ENCODE data around the gene TLE6.
A peak's percentile ranks its signal among the peaks of the same experiment; 100 is the strongest.
"Not testable (repeated sequence)": the region's sequence is repeated elsewhere in the genome, so short reads cannot be mapped to it uniquely, and the experiment has no call there.

Gene TLE6

DNA sequence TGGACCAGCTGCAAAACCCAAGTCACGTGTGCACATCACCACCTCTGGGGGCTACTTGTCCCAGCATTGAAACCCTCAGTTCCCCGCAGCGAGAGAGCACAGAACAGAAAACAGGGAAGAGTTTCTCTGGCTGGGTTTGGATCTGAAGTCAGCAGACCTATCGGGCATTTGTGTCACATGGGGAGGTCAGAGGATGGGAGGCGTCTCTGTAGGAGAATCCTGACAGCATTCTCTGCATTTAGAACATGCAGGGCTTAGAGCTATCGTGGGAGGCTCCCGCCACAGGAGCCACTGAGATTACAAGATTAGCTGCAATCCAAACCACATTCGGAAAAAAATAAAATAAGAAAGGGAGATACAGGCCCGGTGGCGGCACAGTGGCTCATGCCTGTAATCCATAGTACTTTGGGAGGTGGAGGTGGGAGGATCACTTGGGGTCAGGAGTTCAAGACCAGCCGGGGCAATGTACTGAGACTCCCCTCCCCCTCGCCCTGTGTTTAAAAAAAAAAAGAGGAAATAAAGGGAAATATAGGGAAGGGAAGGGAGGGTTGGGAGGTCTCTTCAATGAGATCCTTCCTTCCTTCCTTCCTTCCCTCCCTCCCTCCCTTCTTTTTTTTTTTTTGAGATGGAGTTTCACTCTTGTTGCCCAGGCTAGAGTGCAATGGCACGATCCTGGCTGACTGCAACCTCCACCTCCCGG is 2.9 kb upstream of the TLE6 start:
- DNase-seq: no peak

DNA sequence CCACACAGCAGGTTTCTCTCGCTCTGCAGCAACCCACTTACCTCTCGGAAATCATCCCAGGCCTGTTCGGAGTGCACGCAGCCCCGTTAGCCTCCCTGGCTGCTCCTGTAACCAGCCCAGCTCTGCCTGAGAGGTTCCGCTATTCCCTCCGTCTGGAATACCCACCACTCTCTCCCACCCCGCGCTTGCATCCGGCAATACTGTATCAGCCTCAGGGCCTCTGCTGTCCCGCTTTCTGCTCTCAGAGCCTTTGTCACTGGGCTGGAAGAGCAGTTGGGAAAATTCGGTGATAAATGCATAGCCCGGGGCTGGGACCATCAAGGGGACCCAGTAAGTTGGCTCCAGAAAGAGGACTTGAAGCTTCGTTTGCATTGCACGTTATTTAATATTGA is 759 bp upstream of the TLE6 start:
- DNase-seq: peak; percentile 55

DNA sequence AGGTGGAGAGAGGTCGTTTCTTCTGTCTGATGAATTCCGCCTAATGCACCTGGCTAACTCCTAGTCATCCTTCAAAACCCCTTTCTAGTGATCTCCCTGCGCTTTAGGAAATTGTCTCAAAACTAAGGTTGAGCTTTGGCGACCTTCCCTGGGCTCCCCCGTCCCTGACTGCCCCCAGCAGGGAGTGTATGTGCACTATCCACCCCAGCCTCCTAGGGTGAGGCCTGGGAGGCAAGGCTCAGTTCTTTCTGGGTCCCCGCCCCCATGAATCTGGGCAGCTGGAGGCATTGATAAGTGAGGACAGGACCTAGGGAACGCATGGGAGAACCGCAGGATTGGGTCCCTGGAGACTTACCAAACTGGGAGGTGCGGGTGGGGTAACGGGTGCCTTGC is 378 bp downstream of the TLE6 start:
- no peak for DNase-seq

DNA sequence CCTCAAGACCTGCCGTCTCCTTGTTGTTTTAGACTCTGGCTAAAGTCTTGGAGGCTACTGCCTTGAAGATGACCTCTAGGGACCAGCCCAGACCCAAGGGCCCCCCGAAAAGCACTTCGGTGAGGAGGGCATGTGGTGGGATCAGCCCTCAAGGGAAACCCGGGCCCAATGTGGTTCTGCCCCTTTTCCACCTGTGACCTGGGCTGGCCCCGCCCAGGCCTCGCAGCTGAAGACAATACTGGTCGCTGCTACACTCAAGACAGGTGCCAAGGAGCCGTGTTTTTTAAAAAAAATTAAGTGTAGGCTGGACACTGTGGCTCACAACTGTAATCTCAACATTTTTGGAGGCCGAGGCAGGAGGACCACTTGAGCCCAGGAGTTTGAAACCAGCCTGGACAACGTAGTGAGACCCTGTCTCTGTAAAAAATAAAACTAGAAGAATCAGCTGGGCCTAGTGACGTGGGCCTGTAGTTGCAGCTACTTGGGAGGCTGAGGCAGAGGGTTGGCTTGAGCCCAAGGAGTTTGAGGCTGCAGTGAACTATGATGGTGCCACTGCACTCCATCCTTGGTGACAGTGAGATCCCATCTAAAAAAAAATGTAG is 903 bp downstream of the TLE6 start:
- no peak for DNase-seq

DNA sequence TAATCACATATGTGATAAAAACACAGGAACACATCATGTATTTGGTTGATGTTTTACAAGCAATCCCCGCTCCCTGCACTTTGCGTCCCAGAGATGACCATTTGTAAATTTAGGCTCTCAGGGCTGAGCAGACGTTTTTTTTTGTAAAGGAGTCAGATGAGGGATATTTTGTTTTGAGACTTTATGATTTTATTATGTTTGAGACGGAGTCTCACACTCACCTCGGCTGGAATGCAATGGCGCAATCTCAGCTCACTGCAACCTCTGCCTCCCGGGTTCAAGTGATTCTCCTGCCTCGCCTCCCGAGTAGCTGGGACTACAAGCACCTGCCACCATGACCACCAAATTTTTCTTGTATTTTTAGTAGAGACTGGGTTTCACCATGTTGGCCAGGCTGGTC is 1.4 kb downstream of the TLE6 start:
- DNase-seq: no peak

DNA sequence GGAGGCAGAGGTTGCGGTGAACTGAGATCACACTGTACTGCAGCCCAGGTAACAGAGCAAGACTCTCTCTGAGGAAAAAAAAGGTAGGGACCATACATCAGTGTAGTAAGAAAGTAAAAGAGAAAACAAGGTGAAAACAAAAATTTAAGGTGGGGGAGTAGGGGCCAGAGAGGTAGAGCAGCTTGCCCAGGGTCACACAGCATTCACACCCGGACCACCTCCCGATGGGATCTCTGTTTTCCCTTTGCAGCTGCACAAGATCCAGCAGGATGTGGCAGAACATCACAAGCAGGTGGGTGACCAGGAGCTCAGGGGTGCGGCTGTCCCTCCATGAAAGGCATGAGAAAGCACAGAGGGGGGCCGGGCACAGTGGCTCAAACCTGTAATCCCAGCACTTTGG is 4.5 kb downstream of the TLE6 start:
- DNase-seq: no peak

DNA sequence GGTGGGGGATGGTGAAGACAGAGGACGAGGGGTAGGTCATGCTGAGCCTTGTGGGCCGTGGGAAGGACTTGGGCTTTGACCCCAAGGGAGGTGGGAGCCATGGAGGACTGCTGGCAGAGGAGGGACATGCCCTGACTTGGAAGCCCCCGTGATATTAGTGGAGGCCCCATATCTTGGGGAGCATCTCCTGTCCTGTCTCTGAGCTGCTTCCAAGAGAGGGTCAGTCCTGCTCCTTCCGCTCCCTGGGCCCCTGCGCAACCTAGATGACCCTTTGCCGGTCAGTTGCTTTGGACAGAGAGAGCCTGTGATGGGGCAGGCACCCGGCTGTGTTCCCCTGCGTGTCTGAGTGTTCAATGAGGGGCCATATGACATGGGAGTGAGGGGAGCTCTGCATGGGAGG is 5.2 kb downstream of the TLE6 start:
- DNase-seq: no peak

DNA sequence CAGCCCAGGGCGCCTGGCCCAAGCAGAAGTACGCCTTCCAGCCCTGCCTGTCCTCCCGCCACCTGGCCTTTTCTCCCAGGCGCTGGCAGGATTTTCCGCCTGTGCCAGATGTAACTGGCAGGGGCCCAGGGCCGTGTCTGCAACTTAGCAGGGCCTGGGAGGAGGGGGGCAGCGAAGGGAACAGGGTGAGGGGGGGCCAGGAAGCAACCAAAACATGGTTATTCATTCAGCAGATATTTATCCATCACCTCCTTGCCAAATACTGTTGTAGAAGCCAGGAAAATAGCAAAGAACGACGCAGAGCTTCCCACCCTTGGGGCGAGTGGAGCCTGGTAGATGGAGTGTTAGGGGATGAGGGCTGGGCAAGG is 5.6 kb downstream of the TLE6 start:
- DNase-seq: peak; percentile 96

DNA sequence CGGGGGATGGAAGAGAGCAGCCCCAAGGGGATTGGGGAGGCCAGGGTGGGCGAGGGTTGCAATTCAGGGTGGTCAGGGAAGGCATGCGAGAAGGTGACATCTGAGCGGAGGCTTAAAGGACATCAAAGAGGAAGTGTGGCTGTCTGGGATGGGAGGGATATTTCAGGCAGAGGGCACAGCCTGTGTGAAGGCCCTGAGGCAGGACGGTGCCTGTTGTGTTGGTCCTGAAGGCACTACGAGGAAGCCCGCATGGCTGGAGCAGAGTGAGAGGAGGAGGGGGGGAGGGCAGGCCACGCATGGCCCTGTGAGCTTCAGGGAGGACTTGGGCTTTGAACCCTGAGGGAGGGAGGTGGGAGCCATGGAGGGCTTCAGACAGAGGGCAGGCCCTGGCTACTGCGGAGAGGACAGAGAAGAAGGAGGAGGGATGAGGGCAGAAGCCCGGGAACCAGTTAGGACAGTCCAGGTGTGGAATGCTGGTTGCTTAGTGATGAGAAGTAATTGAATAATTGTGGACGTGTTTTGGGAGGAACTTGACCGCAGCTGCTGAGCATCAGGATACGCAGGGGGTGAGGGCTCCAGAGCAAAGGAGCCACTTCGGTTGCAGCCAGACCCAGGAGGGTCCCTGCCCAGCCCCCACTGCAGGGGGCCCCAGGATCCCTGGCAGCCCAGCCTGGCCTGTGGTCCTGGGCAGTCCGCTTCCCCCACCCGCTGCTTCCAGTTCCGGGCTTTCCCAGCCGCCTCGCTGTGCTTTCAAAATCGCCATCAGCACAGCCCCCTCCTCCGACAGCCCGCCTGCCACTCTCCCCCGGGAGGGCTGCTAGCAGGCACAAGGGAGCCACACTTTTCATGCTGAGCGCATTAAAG is 6.2 kb downstream of the TLE6 start:
- peak; percentile 97 for DNase-seq

DNA sequence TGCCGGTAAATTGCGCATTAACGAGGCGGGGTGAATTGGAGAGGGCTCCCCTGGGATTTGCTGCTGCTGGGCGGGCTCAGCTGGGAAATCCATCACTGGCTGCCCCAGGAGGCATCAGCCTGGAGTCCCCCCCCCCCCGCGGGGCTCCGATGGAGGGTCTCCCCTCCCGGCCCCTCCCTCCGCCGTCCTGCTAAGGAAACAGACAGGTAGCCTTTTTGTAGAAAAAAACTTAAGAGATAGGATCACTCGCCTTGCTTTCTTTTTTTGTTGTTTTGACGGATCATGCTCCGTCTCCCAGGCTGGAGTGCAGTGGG is 6.8 kb downstream of the TLE6 start:
- DNase-seq: no peak

DNA sequence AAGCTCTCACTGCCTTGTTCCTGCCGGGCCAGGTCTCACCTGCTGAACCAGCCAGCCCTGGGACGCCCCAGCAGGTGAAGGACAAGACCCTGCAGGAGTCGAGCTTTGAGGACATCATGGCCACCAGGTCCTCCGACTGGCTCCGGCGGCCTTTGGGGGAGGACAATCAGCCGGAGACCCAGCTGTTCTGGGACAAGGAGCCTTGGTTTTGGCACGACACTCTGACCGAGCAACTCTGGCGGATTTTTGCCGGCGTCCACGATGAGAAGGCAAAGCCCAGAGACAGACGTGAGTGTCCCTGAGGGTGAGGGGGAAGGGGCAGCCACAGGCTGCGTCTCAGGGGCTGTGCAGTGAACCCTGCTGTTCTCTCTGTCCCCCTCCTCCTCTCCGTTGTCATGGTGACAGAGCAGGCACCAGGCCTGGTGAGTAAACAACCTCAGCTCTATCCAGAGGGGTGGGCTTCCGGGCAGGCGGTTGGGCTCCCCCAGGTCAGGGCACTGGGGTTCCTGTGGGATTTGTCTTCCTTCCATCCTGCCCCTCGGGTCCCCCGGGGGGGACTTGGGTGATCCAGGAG is 9.7 kb downstream of the TLE6 start:
- peak; percentile 77 for DNase-seq

DNA sequence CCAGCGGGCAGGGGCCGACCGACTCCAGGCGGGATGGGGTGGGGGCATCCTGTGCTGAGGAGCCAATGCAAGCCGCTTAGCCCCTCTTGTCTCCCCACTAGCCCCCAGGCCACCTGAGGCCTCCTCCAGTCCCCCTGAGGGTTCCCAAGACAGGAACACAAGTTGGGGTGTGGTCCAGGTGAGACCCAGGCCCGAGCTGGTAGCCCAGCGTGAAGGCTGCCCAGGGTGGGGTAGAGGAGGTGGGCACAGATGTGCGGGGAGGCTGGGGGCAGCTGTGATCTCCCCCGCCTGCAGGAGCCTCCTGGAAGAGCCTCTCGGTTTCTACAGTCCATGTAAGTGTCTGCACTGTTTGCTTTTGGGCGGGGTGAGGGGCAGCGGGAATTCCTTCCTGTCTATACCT is 10.4 kb downstream of the TLE6 start:
- no peak for DNase-seq

DNA sequence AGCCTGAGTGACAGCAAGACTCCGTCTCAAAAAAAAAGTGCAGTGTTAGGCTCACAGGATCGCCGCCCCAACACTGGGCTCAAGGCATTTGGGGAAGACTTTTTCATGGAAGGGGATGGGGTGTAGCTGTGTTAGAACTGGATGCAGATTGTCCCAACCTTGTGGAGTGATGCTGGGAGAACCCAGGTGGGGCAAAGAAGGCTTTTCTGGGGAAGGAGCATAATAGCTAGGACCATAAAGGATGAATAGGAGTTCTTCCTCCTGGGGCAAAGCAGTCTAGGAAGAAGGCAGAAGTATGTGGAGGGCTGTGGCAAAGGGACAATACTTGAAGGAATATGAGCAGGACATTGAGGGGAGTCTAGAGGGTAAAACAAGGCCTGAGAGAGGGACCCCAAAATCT is 11.2 kb downstream of the TLE6 start:
- no peak for DNase-seq

DNA sequence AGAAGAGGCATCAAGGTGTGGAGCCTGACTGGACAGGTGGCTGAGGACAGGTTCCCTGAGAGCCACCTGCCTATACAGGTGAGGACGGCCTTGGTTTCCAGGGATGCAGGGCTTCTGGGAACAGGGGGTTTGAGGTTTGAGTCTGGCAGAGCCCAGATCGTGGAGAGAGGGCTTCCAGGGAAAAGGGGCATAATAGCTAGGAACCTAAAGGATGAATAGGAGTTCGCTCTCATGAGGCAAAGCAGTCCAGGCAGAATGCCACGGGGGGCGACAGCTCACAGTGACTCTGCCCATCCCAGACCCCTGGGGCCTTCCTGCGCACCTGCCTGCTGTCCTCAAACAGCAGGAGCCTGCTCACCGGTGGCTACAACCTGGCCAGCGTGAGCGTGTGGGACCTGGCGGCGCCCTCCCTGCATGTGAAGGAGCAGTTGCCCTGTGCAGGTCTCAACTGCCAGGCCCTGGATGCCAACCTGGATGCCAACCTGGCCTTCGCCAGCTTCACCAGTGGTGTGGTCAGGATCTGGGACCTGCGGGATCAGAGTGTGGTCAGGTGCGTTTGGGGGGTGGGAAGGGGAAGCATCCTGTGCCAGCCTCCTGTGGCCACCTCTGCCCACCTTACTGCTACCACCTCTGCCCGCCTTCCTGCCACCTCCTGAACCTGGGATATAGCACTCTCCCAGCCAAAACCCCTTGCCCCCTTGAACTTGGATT is 12.0 kb downstream of the TLE6 start:
- no peak for DNase-seq

DNA sequence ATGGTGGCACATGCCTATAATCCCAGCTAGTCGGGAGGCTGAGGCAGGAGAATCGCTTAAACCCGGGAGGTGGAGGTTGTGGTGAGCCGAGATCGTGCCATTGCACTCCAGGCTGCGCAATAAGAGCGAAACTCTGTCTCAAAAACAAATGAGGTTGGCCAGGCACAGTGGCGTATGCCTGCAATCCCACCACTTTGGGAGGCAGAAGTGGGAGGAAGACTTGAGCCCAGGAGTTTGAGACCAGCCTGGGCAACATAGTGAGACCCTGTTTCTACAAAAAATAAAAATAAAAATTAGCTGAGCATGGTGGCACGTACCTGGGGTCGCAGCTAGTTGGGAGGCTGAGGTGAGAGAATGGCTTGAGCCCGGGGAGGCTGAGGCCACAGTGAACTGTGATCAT is 15.0 kb downstream of the TLE6 start:
- not testable (repeated sequence) for DNase-seq

DNA sequence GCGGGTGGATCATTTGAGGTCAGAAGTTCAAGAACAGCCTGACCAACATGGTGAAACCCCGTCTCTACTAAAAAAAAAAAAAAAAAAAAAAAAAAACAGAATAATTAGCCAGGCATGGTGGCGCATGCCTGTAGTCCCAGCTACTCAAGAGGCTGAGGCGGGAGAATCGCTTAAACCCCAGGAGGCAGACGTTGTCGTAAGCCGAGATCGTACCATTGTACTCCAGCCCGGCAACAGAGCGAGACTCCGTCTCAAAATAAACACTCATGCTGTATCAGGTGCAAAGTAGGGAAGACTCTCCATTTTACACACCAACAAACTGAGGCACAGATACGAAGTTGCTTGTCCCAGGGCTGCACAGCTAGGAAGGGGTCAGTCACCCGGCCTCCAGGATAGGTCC is 15.6 kb downstream of the TLE6 start:
- DNase-seq: no peak

DNA sequence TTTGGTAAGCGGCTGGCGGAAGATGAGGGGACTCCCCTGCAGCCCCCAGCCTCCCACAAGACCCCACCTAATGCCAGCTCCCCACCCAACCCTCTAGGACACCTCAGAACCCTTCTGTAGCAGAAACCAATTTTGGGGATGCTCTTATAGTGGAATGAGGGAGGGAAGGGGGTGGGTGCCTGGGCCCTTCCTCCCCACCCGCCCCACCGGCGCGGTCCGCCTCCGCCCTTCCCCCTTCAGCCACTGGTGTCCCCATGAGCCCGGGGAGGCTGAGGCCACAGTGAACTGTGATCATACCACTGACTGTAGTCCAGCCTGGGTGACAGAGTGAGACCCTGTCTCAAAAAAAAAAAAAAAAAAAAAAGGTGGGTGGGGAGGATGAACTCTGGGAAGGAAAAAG is 16.2 kb downstream of the TLE6 start:
- no peak for DNase-seq

DNA sequence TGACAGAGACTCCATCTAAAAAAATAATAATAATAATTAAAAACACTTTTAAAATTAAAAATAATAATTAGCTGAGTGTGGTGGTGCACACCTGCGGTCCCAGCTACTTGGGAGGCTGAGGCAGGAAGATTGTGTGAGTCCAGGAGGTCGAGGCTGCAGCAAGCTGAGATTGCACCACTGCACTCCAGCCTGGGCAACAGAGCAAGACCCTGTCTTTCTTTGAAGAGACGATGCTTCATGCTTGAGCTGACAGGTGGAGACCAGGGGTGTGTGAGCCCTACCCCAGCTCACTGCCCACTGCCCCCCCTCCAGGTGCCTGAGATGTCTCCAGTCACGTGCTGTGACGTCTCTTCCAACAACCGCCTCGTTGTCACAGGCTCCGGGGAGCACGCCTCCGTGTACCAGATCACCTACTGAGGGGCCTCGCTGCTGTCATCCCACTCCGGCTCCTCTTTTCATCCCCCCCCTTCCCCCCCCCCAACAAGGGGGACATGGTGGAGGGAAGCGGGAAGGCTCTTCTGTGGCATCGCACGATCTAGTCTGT is 17.3 kb downstream of the TLE6 start:
- no peak for DNase-seq

DNA sequence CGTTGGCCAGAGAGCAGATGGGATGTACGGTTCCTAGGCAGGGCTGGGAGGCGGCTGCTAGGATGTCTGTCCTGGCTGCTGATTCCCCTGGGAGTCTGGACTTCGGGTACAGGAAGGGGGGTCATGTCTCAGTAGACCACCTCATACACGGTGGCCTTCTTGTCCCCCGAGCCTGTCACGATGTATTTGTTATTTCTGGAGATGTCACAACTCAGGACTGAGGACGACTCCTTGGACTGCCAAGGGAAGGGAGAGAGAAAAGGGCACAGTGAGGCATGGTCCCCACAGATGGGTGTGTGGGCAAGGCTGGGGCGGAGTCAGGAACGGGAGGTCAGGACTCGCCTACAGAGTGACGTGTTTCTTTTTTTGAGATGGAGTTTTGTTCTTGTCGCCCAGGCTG is 20.4 kb downstream of the TLE6 start:
- DNase-seq: no peak

DNA sequence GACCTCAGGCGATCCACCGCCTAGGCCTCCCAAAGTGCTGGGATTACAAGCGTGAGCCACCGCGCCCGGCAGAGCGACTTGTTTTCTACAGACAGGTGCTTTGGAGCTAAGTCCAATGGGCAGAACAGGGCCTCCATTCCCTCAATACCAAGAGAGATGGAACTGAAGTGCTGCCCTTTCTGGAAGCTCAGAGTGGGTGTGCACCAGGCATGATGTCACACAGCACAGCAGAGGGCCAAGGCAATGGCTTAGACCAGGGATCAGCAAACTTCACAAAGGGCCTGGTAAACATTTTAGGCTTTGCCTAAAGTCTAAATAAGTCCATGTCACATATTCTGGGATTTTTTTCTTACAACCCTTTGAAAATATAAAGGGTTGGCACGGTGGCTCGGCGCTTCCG is 21.3 kb downstream of the TLE6 start:
- DNase-seq: no peak

DNA sequence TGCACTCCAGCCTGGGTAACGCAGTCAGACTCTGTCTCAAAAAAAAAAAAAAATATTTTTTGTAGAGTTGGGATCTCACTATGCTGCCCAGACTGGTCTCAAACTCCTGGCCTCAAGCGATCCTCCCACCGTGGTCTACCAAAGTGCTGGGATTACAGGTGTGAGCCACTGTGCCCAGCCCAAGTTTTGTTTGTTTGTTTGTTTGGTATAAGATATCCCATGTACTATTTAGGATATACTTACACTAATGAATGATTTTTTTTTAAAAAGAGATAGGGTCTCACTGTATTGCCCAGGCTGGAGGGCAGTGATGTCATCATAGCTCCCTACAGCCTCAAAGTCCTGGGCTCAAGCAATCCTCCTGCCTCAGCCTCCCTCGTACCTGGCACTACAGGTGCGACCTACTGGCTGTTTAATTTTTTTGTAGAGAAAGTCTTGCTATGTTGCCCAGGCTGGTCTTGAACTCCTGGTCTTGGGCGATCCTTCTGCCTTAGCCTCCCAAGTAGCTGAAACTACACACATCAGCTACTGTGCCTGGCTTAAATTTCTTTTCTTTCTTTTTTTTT is 24.0 kb downstream of the TLE6 start:
- DNase-seq: no peak

DNA sequence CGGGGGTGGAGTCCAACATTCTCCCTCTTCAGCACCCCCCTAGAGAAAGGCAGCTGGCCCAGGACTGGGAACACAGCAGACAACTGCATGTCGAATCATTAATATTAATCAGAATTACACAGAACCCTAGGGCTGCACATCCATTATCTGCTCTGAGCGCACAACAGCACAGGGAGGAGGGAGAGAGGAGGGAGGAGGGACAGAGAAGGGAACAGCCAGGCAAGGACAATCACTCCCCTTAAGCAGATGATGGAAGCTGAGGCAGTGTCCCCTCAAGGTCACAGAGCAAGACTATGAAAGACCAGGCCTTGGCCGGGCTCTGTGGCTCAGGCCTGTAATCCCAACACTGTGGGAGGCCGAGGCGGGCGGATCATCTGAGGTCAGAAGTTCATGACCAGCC is 25.7 kb downstream of the TLE6 start:
- no peak for DNase-seq

DNA sequence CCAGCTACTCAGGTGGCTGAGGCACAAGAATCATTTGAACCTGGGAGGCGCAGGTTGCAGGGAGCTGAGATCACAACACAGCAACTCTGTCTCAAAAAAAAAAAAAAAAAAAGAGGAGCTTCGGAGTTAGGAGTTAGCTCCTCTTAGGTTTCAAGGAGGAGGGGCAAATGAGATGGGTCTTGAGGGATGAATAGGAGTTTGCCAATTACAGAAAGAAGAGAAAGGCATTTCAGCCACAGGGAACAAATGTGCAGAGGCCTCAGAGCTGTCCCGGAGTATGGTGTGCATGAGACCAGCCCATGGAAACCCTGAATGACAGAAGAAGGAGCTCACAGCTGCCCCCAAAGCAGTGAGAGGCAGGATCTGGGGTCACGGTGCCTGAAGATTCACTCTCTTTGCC is 27.2 kb downstream of the TLE6 start:
- DNase-seq: no peak

Measured in NCI-H1092 treated with DMSO at 0.1 percent for 48 hours (cell line).